ENCODE results near the gene EDAR.

- TF ChIP-seq POLR2A (IDR thresholded peaks at IDR 0.05; ENCODE audit: low read length) (no peak), MAZ (IDR thresholded peaks at IDR 0.05; ENCODE audit: borderline replicate concordance, low read depth, low read length) (no peak), JUN (IDR thresholded peaks at IDR 0.05) (no peak), ZFP36 (IDR thresholded peaks at IDR 0.05; ENCODE audit: borderline replicate concordance, partially characterized antibody) (no peak), CBX2 (IDR thresholded peaks at IDR 0.05; ENCODE audit: borderline replicate concordance, low read depth) (no peak), CTCF (IDR thresholded peaks at IDR 0.05) (no peak)
Observed at GRCh38 chr2:108969856-108970255, 19.2 kb downstream of the EDAR start.
